Erythroblast (primary cell): ENCODE data around the gene SH2D3A.

Experiments
- GATA1 ChIP-seq: IDR thresholded peaks from 2 replicates; pipeline ENCODE4 v1.6.1; 2011; ENCODE audit warnings: low read depth, mild to moderate bottlenecking, control low read depth, low read length, moderate library complexity
- POLR2A ChIP-seq: IDR thresholded peaks from 2 replicates; pipeline ENCODE4 v1.6.1; 2011; ENCODE audit warnings: mild to moderate bottlenecking, low read length

DNA sequence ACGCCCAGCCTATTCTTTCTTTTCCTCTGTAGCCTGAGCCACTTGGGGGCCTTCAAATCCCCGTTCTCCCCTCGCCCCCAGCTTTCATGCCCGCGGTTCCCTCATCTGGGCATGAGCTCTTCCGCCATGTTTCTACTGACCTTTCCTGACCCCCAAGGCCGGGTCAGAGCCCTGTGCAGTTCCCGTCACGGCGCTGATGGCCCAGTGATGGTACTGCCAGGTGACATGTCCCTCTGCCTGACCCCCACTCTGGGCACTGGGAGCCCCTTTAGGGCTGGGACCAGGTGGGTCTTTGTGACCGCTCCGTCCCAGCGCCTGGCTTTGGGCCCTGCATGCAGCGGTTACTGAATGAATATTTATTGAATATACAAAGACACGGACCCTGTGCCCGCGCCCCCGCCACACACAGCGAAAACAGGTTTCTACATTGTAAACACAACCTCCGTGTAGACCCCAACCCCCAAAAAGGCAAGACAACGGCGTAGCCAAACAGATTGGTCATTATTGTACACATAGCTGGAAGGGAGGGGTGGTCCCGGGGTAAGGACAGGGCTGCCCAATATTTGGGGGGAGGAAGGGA, 37.6 kb downstream of the SH2D3A start:
- TF ChIP-seq GATA1 (no peak), POLR2A (no peak)
